Measurements from ENCODE around the gene ZNF880. TPM values are rescaled to one million over a fixed set of nuclear protein-coding genes. Genes with fewer than 3 reads are reported as not detected.

ZNF880 gene
- total and polyA plus RNA-seq, 9 of the 15 experiments (the other 6 are each of a cell fraction or from before 2014, with no cell fraction given): 0.15 to 1.9 (median 0.64) TPM; not detected in 1

DNA sequence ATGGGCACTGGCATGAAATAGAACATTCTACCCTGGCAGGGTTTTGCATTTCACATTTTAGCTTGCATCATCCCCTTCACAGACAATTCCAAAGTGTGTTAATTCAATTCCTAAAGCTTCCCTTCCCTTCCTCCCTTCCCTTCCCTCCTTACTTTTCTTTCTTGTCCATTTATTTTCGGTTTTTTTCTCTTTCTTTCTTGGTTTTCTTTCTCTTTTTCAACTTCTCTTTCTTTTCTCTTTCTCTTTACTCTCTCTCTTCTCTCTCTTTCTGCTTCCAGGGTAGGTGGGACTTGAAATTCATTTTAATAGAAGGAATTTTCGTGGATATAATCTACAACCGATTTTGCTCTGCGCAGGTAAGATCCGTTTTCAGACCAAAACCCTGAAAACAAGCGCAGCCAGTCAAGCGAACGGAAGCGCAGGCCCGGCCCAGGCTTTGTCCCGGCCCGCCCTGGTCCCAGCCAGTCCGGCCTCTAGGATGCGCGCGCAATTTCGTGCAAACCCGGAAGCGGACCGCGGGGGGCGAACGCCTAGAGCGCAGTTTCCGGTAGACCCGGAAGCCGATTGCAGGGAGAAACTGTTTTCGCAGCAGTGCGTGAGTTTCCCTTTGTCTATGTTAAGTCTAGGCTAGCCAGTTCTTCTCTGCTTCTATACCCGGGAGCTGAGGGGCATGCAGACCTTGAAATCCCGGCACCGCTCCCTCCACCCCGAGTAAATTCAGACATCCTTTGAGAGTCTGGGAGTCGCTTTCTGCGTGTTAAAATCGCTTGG lies 27.8 kb downstream of the ZNF880 start, which contains the start of gene ZNF528 (continued):
- TF ChIP-seq FUS (optimal IDR thresholded peaks at IDR 0.05; ENCODE audit: low read depth, low read length) (no peak), GTF2A2 (tag; IDR thresholded peaks at IDR 0.05) (no peak), BRCA1 (IDR thresholded peaks at IDR 0.05) (no peak), BRCA1 (CRISPR knock-in tag; IDR thresholded peaks at IDR 0.05) (no peak), CAMTA2 (CRISPR knock-in tag; conservative IDR thresholded peaks at IDR 0.05) (no peak), HMG20B (CRISPR knock-in tag; IDR thresholded peaks at IDR 0.05) (no peak), NR3C1 (CRISPR knock-in tag; IDR thresholded peaks at IDR 0.05) (no peak), NCOR1 (IDR thresholded peaks at IDR 0.05) (no peak), SP2 (IDR thresholded peaks at IDR 0.05; ENCODE audit: extremely low read depth, low read depth, low read length, poor library complexity, severe bottlenecking) (no peak), CBX3 (IDR thresholded peaks at IDR 0.05; ENCODE audit: borderline replicate concordance in 1 of 2, low read length in 2 of 2) (no peak)
- TF ChIP-seq, protein P1, sequence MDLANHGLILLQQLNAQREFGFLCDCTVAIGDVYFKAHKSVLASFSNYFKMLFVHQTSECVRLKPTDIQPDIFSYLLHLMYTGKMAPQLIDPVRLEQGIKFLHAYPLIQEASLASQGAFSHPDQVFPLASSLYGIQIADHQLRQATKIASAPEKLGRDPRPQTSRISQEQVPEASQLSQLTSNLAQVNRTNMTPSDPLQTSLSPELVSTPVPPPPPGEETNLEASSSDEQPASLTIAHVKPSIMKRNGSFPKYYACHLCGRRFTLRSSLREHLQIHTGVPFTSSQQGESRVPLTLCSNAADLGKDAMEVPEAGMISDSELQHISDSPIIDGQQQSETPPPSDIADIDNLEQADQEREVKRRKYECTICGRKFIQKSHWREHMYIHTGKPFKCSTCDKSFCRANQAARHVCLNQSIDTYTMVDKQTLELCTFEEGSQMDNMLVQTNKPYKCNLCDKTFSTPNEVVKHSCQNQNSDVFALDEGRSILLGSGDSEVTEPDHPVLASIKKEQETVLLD (IDR thresholded peaks at IDR 0.05): no peak
- TF ChIP-seq, protein P2, sequence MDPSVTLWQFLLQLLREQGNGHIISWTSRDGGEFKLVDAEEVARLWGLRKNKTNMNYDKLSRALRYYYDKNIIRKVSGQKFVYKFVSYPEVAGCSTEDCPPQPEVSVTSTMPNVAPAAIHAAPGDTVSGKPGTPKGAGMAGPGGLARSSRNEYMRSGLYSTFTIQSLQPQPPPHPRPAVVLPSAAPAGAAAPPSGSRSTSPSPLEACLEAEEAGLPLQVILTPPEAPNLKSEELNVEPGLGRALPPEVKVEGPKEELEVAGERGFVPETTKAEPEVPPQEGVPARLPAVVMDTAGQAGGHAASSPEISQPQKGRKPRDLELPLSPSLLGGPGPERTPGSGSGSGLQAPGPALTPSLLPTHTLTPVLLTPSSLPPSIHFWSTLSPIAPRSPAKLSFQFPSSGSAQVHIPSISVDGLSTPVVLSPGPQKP (CRISPR knock-in tag; IDR thresholded peaks at IDR 0.05): no peak
- TF ChIP-seq, protein P3, sequence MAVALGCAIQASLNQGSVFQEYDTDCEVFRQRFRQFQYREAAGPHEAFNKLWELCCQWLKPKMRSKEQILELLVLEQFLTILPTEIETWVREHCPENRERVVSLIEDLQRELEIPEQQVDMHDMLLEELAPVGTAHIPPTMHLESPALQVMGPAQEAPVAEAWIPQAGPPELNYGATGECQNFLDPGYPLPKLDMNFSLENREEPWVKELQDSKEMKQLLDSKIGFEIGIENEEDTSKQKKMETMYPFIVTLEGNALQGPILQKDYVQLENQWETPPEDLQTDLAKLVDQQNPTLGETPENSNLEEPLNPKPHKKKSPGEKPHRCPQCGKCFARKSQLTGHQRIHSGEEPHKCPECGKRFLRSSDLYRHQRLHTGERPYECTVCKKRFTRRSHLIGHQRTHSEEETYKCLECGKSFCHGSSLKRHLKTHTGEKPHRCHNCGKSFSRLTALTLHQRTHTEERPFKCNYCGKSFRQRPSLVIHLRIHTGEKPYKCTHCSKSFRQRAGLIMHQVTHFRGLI (CRISPR knock-in tag; IDR thresholded peaks at IDR 0.05): no peak
- TF ChIP-seq, protein P4, sequence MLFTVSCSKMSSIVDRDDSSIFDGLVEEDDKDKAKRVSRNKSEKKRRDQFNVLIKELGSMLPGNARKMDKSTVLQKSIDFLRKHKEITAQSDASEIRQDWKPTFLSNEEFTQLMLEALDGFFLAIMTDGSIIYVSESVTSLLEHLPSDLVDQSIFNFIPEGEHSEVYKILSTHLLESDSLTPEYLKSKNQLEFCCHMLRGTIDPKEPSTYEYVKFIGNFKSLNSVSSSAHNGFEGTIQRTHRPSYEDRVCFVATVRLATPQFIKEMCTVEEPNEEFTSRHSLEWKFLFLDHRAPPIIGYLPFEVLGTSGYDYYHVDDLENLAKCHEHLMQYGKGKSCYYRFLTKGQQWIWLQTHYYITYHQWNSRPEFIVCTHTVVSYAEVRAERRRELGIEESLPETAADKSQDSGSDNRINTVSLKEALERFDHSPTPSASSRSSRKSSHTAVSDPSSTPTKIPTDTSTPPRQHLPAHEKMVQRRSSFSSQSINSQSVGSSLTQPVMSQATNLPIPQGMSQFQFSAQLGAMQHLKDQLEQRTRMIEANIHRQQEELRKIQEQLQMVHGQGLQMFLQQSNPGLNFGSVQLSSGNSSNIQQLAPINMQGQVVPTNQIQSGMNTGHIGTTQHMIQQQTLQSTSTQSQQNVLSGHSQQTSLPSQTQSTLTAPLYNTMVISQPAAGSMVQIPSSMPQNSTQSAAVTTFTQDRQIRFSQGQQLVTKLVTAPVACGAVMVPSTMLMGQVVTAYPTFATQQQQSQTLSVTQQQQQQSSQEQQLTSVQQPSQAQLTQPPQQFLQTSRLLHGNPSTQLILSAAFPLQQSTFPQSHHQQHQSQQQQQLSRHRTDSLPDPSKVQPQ (CRISPR knock-in tag; IDR thresholded peaks at IDR 0.05; ENCODE audit: borderline replicate concordance): no peak
- TF ChIP-seq, protein P5, sequence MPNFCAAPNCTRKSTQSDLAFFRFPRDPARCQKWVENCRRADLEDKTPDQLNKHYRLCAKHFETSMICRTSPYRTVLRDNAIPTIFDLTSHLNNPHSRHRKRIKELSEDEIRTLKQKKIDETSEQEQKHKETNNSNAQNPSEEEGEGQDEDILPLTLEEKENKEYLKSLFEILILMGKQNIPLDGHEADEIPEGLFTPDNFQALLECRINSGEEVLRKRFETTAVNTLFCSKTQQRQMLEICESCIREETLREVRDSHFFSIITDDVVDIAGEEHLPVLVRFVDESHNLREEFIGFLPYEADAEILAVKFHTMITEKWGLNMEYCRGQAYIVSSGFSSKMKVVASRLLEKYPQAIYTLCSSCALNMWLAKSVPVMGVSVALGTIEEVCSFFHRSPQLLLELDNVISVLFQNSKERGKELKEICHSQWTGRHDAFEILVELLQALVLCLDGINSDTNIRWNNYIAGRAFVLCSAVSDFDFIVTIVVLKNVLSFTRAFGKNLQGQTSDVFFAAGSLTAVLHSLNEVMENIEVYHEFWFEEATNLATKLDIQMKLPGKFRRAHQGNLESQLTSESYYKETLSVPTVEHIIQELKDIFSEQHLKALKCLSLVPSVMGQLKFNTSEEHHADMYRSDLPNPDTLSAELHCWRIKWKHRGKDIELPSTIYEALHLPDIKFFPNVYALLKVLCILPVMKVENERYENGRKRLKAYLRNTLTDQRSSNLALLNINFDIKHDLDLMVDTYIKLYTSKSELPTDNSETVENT (CRISPR knock-in tag; IDR thresholded peaks at IDR 0.05): no peak
- TF ChIP-seq, protein P6, sequence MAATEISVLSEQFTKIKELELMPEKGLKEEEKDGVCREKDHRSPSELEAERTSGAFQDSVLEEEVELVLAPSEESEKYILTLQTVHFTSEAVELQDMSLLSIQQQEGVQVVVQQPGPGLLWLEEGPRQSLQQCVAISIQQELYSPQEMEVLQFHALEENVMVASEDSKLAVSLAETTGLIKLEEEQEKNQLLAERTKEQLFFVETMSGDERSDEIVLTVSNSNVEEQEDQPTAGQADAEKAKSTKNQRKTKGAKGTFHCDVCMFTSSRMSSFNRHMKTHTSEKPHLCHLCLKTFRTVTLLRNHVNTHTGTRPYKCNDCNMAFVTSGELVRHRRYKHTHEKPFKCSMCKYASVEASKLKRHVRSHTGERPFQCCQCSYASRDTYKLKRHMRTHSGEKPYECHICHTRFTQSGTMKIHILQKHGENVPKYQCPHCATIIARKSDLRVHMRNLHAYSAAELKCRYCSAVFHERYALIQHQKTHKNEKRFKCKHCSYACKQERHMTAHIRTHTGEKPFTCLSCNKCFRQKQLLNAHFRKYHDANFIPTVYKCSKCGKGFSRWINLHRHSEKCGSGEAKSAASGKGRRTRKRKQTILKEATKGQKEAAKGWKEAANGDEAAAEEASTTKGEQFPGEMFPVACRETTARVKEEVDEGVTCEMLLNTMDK (IDR thresholded peaks at IDR 0.05; ENCODE audit: borderline replicate concordance, insufficient read depth, low read depth, low read length, poor library complexity, severe bottlenecking): no peak
